Fibroblast of villous mesenchyme (primary cell): ENCODE measurements around the gene AFG3L2. TPM values are rescaled to one million over a fixed set of nuclear protein-coding genes. Genes with fewer than 3 reads are reported as not detected.

Experiments used
- DNase-seq: peaks from one replicate; pipeline ENCODE4 v3.0.0-alpha.2; 2010; ENCODE audit warnings: low read depth
- H3K4me3 ChIP-seq: 2 replicates; pipeline ENCODE4 v1.5.1; 2011; ENCODE audit warnings: low read depth, mild to moderate bottlenecking, low read length
- CTCF ChIP-seq: IDR thresholded peaks from 2 replicates; pipeline ENCODE4 v1.5.1; 2012; ENCODE audit warnings: low read depth, mild to moderate bottlenecking, low read length; ENCODE audit not compliant: insufficient read depth
- total RNA-seq: library from RNA; depleted of rRNA; stranded (reverse); fragments of >200 nt; gene quantifications from 2 replicates; pipeline ENCODE4 v1.2.3, GENCODE V29; 2012

Gene AFG3L2
- total RNA-seq, 1 donor = 63.0 TPM

GRCh38 chr18:12291161-12291560, 85.9 kb downstream of the AFG3L2 start:
- TF ChIP-seq CTCF = no peak
- DNase-seq = no peak
- H3K4me3 ChIP-seq = no peak overlapping the region

- no peak for DNase-seq
- TF ChIP-seq CTCF = no peak
- H3K4me3 ChIP-seq = no peak overlapping the region
Observed at GRCh38 chr18:12290086-12290485, 86.9 kb downstream of the AFG3L2 start.

DNA sequence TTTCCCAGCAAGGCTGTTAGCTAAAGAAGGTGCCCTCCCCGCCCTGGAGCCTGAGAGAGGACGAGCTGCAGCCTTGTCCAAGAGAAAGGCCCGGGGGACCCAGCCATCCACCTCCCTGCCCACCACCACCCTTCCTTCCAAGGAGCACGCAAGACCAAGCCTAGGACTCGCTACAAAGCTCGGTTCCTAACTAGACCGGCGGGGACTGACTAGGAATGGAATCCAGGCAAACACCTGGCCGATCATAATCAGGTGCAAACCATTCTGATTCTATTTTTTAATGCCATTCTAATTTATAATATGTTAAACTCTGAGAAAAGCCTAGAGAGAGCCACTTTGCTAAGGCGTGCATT, 88.6 kb downstream of the AFG3L2 start:
- no peak for DNase-seq
- H3K4me3 ChIP-seq = peak overlapping the region; percentile 60
- no peak for TF ChIP-seq CTCF

- H3K4me3 ChIP-seq = peak overlapping the region; percentile 60
- DNase-seq = peak; percentile 93
- TF ChIP-seq CTCF = no peak
Observed at GRCh38 chr18:12287684-12288402, 89.2 kb downstream of the AFG3L2 start.

- TF ChIP-seq CTCF = no peak
- peak overlapping the region; percentile 60 for H3K4me3 ChIP-seq
- no peak for DNase-seq
Observed at GRCh38 chr18:12287131-12287681, 89.8 kb downstream of the AFG3L2 start.

DNA sequence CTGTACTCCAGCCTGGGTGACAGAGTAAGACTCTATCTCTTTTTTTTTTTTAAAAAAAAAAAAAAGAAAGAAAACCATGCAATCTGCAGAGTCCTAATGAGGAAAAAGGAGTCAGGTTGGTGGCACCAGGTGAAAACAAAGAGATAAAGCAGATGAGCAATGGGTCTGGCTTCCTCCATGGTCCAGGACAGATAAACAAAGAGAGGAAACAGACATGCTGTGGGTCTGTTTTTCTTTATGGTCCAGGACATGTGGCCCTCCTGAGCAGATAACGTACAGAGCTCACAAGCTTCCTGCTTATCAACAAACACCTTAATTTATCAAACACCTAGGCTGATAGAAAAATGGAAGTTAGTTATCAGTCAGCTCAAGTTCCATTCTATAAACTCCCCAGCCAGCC, 93.4 kb downstream of the AFG3L2 start:
- no peak overlapping the region for H3K4me3 ChIP-seq
- no peak for DNase-seq
- TF ChIP-seq CTCF = no peak

DNA sequence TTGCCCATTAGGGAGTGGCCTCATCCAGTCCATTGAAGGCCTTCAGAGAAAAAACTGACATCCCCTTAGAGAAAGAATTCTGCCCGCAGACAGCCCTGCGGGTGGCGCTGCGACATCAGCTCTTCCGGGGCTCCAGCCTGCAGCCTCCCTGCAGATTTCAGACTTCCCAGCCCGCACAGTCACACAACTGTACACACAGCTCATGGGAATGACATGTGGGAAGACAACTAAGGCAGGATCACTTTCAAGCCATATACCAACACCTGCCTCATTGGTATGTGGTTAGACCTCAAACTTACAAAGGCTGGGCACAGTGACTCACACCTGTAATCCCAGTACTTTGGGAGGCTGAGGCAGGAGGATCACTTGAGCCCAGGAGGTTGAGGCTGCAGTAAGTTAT, 93.8 kb downstream of the AFG3L2 start:
- TF ChIP-seq CTCF = peak; percentile 46
- no peak overlapping the region for H3K4me3 ChIP-seq
- DNase-seq = peak; percentile 43
